ENCODE results near the gene CABP5.
"Not testable (repeated sequence)": the region's sequence is repeated elsewhere in the genome, so short reads cannot be mapped to it uniquely, and the experiment has no call there.

Gene CABP5

DNA sequence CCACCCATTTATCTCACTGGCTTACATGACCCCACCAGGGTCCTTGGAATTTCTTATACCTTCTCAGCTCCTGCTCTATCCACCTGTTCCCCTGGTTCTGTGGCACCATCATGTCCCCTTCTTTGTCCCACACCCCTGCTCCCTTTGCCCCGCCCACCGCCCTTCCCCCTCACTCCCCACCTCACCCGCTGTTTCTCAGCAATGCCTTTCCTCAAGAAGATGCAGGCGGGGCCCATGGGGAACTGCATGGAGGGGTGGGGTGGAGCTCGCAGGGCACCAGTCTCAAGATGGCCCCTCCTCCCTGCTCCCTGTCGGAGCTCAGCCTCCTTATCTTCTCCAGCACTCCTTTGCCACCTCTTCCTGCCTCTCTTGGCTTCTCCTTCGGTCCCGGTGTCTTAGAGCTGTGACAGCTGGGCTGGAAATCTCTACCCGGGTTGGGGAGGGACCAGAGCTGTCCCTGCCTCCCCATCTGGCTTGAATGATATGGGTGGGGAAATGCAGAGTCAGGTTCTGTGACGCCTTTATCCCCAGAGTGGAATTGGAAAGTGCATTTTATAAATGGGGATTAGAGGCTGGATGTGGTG, at the start of gene CABP5:
CABP5 (minus strand) TSS at position 405 of the 584 bp plus-strand sequence; CDS start at position 248, 157 bp downstream.
- no peak for DNase-seq (ENCODE audit: low read depth)

DNA sequence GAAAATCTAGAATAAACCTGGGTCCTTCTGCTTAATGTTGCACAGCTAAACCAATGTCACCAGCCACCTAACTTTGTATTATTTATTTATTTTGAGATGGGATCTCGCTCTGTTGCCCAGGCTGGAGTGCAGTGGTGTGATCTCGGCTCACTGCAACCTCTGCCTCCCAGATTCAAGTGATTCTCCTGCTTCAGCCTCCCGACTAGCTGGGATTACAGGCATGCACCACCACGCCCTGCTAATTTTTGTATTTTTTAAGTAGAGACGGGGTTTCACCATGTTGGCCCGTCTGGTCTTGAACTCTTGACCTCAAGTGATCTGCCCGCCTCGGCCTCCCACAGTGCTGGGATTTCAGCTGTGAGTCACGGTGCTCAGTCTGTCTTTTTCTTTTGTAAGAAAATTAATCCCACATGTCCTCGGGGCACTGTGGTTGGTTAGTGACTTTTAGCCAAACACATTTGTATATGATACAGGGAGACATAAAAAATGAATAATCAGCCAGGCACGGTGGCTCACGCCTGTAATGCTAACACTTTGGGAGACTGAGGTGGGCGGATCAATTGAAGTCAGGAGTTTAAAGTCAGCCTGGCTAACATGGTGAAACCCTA, 47.3 kb upstream of the CABP5 start:
- DNase-seq (ENCODE audit: low read depth): not testable (repeated sequence)

DNA sequence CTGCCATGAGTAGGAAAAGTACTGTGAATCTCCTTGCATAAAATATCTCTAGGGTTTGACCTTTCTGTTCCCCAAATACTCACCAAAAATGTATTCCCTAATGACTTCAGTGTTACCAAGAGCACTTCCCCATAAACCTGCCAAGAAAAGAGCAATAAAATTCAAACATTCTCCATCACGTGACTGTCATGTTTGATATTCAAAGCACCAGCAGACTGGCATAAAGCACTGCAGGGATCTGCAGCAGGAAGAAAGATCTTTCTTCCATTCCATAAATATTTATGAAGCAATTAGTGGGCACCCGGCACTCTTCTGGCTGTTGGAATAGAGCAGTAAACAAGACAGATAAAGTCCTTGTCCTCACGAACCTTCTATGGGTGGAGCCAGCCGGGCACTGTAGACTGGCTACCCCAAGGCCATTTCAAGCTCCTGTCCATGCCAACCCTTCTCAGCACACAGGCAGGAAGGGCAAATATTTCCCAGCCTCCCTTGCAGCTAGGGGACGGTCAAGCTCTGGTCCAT, 46.5 kb upstream of the CABP5 start:
- no peak for DNase-seq (ENCODE audit: low read depth)

DNA sequence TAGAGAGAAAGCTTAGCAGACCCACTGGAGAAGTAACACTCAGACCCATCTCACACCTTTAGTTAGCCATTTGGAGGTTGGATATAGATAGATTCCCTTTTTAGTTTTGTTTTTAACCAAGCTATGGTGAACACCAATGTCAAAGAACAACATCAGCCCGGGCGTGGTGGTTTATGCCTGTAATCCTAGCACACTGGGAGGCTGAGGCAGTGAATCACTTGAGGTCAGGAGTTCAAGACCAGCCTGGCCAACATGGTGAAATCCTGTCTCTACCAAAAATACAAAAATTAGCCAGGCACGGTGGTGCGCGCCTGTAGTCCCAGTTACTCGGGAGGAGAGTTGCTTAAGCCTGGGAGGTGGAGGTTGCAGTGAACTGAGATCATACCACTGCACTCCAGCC, 45.1 kb upstream of the CABP5 start:
- not testable (repeated sequence) for DNase-seq (ENCODE audit: low read depth)

DNA sequence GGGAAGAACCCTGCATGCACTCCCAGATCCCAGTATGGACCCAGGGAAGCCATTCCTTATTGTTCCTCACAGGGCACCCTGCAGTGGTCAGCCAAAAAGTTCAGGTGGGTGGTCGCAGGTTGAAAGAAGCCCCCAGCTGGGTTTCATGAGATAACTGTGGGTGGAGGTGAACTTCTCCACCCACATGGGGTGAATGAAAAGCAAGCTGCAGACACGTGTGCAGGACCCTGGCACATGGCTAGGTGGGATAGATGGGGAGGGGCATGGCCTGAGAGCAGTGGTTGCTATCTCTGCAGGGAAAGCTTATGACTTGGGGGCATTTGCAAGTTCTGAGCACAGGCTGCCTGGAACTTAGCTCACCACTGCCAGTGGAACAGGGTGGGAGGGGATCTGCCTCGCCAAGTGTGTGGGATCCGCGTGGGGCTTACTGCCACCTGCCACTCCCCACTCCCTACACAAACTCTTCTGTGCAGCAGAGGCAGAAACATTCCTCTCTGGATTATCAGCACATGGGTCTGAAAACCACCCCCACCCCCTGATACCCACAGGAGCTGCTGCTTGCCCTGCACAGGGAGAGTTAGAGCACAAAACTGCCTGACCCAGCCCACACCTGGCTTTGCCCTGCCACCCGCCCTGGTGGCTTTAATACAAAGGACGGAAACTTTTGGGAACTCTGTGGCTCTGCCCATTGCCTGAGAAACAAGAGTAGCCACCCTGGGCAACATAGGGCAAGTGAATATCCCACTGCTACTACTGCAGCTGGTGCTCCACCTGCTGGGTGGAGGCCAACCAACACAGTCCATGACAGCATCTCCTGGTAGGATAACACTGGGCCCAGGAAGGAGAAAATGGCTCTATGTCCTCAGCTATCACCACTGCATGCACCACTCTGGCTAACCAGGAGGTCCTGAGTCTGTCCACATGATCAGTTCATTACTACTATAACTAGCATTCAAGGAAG, 42.3 kb upstream of the CABP5 start:
- no peak for DNase-seq (ENCODE audit: low read depth)

DNA sequence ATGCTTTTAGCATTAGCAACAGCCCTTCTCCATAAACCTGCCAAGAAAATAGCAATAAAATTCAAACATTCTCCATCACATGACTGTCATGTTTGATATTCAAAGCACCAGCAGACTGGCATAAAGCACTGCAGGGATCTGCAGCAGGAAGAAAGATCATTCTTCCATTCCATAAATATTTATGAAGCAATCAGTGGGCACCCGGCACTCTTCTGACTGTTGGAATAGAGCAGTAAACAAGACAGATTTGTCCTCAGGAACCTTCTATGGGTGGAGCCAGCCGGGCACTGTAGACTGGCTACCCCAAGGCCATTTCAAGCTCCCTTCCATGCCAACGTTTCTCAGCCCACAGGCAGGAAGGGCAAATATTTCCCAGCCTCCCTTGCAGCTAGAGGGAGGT, 41.2 kb upstream of the CABP5 start:
- DNase-seq (ENCODE audit: low read depth): no peak

DNA sequence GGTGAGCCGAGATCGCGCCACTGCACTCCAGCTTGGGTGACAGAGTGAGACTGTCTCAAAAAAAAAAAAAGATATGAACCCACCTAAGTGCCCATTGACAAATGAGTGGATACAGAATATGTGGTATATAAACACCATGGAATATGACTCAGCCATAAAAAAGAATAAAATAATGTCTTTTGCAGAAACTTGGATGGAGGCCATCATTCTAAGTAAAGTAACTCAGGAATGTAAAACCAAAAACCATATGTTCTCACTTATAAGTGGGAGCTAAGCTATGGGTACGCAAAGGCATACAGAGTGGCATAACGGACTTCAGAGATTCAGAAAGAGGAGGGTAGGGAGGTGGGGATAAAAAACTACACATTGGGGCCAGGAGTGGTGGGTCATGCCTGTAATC, 37.2 kb upstream of the CABP5 start:
- DNase-seq (ENCODE audit: low read depth): no peak

DNA sequence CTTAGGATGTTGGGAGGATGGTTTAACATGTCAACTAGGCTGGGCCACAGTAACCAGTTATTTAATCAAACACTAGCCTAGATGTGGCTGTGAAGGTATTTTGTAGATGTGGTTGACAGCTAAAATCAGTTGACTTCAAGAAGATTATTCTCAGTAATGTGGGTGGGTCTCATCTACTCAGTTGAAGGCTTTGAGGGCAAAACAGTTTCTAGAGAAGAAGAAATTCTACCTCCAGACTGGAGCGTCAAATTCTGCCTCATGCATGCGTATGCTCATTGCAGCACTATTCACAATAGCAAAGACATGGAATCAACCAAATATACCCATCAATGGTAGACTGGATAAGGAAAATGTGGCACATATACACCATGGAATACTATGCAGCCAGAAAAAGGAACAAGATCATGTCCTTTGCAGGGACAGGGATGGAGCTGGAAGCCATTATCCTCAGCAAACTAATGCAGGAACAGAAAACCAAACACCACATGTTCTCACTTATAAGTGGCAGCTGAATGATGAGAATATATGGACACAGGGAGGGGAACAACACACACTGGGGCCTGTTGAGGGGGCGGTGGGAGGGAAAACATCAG, 26.4 kb upstream of the CABP5 start:
- DNase-seq (ENCODE audit: low read depth): not testable (repeated sequence)

DNA sequence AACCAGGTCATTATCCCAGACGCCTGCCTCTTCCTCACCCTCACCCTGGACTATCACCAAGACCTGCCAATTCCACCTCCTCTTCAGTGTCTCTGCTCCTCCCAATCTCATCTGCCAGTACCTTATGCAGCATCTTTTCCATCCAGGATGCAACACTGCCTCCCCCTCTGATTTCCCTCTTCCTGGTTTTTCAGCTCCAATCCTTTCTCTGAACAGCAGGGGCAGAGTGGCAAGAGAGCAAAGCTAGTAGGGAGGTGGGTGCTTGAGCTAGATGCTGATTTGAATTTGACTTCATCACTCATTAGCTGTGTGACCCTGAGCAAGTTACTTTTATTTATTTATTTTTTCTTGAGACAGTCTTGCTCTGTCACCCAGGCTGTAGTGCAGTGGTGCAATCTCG, 25.6 kb upstream of the CABP5 start:
- no peak for DNase-seq (ENCODE audit: low read depth)

DNA sequence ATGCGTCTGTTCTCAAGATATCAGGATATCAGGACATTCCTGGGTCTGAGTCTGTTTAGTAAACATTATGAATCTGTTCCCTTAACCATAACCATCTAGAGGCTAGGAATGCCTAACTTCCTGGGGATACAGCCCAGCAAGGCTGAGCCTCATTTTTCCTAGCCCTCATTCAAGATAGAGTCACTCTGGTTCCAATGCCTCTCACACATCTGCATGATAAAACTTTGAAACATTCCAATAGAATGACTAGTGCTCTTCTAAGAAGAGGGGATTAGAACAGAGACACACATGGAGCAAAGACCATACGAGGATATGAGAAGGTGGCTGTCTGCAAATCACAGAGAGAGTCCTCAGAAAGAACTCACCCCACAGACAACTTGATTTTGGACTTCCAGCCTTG, 20.6 kb upstream of the CABP5 start:
- DNase-seq (ENCODE audit: low read depth): no peak

DNA sequence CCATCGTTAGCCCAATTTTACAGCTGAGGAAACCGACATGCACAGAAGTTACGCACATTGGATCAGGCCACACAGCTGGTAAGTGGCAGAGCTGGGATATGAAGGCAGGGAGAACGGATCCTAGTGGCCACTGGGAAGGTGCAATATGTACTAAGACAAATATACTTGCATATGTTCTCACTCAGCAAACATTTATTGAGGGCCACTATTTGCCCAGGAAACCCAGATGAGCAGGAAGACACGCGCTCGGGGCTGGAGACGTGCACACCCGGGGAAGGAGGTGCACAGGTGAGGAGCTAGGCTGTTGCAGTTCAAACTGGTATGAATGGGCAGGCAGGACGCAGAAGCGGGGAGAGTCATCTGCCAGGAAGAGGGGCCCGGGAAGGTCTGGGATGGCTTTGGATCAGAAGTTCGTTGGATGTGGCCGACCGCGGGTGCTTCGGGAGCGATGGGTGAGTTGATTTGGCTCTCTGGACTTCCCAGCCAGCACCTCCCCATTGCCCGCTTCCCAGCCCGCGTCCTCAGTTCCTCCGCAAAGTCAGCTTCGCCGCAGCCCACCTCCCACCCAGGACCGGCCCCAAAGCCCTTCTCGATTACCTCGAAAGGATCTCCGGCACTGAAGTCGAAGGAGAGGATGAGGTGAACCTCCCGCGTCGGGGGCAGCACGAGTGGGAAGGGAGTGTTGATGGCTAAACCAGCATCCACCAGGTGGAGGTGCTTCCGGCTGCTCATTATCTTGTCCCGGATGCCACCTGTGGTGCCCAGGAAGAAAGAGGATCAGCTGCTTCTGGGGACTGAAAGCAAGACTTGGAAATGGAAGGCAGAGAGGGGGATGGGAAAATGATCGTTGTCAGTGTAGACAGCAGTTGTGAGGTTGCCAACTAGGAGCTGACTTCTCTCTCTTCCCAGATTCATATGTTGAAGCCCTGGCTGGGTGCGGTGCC, 17.8 kb upstream of the CABP5 start:
- DNase-seq (ENCODE audit: low read depth): no peak

DNA sequence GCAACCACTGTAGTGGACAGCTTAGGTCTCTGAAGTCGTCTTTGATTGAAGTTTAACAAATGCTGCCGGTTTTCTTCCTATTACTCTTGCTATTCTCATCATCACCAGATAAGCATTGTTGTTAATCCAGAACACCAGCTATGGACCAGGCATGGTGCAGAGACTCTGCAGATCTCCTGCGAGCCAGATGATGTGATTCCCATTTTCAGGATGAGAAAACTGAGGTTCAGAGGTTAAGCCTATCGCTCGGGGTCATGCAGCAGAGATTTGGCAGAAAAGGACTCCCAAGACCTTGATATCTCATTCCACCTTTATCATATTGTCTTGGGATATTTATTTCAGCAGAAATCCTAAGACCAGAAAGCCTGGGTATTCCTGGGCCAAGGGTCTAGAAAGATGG, 16.5 kb upstream of the CABP5 start:
- no peak for DNase-seq (ENCODE audit: low read depth)

DNA sequence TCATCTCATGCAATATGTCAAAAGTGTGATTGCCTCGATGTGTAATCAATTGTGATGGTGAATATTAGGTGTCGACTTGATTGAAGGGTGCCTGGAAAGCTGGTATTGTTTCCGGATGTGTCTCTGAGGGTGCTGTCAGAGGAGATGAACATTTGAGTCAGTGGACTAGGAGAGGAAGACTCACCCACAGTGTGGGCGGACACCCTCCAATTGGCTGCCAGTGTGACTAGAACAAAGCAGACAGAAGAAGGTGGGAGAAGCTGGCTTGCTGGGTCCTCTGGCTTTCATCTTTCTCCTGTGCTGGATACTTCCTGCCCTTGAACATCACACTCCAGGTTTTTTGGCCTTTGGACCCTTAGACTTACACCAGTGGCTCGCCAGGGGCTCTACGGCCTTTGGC, 15.5 kb upstream of the CABP5 start:
- no peak for DNase-seq (ENCODE audit: low read depth)

DNA sequence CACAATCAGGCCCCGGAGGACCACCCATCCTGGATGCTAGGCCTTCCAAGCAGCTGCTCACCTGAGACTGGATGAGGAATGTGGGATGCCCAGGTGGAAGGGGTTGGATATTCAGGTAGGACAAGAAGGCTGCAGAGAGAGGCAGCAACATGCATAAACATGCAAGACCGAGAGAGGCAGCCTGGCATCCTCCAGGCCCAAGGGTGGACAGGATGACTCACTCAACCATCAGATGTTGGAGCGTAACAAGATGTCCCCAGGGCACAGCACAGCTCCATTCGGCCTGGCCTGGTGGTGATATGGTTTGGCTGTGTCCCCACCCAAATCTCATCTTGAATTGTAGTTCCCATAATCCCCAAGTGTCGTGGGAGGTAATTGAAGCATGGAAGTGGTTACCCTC, 10.0 kb upstream of the CABP5 start:
- DNase-seq (ENCODE audit: low read depth): no peak

DNA sequence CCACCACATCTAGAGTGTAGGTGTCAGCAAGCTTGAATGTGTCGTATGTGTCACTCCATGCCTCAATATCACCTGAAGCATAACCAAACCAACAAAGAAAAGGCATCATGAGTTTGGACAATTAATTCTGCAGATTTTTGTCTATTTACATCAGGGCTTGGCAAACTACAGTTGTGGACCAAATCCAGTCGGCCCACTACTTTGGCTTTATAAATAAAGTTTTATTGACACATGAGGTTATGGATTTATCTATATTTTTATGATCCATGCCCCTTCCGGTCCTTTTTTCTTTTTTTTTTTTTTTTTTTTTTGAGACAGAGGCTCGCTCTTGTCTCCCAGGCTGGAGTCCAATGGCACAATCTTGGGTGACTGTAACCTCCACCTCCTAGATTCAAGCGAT, 9.2 kb upstream of the CABP5 start:
- DNase-seq (ENCODE audit: low read depth): no peak

DNA sequence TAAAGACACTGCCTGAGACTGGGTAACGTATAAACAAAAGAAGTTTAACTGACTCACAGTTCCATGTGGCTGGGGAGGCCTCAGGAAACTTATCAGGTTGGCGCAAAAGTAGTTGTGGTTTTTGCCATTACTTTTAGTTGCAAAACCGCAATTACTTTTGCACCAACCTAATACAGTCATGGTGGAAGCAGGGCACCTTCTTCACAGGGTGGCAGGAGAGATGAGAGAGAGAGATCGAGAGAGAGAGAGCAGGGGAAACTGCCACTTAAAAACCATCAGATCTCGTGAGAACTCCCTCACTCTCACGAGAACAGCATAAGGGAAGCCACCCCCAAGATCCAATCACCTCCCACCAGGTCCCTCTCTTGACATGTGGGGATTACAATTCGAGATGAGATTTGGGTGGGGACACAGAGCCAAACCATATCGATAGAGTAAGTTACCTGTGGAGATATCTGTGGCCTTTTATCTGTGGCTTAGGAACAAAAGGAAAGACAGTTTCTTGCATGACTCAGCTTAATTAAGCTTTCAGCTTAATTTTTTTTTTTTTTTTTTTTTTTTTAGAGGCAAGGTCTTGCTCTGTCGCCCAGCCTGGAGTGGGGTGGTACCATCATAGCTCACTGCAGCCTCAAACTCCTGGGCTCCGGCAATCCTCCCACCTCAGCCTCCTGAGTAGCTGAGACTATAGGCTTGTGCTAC, 7.6 kb upstream of the CABP5 start:
- no peak for DNase-seq (ENCODE audit: low read depth)

DNA sequence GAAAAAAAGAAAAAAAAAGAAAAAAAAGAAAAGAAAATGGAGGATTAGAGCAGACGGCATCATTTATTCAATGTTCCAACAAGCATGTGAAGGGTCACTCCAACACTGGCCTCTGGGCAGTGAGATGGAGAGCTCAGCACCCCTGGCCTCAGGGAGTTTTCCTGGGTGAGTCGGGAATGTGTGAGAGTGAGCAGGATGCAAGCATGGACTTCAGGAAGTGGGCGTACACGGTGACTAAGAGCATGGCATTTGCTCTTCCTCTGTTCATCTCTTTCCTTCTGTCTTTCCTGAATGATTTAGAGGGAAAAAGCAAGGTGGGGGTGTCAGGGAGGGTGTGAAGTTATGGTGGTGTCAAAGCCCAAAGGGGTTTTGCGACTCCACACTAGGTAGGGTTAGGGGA, 682 bp upstream of the CABP5 start:
- no peak for DNase-seq (ENCODE audit: low read depth)

DNA sequence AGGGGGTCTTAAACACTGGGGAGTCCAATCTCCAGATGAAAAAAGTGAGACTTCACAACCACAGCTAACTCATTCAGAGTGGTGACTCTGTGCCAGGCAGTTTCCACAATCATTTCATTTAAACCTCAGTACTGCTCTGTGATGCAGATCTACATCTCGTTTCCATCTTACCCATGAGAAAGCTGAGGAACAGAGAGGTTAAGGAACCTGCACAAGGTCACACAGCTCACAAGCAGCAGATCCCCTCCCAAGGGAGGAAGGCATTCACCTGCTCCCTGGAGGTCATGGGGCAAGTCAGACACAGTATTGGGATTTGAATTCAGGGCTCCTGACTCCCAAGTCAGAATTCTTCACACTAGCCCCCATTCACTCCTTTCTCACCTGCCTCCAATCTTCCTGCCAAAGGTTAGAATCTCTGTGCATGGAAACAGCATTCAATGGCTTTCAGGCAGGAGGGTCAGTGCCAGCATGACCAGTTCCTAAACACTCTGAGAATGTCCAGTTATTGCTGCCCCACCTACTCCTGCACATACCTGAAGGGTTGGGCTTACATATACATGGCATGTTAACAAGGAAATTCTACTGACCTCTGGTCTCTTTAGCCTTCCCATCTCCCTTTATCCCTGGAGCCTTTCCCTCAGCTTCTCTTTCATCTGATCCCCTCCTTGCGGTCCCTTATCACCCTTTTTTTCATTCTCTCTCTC, 1.9 kb downstream of the CABP5 start:
- no peak for DNase-seq (ENCODE audit: low read depth)

DNA sequence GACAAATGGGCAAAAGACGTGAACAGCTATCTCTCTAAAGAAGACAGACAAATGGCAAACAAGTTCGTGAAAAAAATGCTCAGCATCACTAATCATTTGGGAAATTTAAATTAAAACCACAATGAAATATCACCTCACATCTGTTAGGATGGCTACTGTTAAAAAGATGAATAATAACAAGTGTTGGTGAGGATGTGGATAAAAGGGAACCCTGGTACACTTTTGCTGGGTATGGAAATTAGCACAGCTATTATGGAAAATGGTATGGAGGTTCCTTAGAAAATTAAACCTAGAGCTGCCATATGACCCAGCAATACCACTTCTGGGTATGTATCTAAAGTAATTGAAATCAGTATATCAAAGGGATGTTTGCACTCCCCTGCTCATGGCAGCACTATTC, 7.1 kb downstream of the CABP5 start:
- no peak for DNase-seq (ENCODE audit: low read depth)

DNA sequence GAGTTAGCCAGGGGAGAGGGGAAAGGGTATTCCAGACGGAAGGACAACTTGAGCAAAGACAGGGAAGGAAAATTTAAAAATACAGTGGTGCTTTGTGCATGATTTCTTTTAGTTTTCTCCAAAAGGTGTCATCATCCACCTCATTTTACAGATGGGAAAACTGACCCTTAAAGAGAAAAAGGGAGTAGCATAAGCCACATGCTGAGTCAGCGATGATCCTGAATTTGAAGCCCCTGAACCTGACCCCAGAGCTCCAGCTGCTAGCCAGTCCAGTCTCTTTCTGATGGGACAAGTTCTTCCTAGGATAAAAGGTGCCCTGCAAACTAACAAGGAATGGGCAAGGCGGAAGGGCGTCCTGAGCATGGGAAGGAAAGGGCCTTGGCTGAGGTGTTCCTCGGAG, 10.3 kb downstream of the CABP5 start:
- no peak for DNase-seq (ENCODE audit: low read depth)
